ENCODE data around the gene CDH5. TPM values are rescaled to one million over a fixed set of nuclear protein-coding genes. Genes with fewer than 3 reads are reported as not detected.

Gene CDH5
- total RNA-seq, 2 donors from 2014 or later, result 10.4 to 15.8 TPM

GRCh38 chr16:66354034-66354909 is 12.2 kb upstream of the CDH5 start:
- Histone ChIP-seq H3K4me1 (no peaks in the 10 kb centered on the region), H3K27me3 (no peaks in the 10 kb centered on the region), H3K9me3 (no peaks in the 10 kb centered on the region), H3K36me3 (replicated peaks in 1 of 2; ENCODE audit: insufficient read depth in 1 of 2, low read depth in 2 of 2) (no peaks in the 10 kb centered on the region), H3K27ac (no peak overlapping the region), H3K4me3 (no peak overlapping the region)
- no peak for ATAC-seq
- intact Hi-C loops (cut with DNase I), result no loop called here
- TF ChIP-seq POLR2A (IDR thresholded peaks at IDR 0.05), result no peak
- TF ChIP-seq, protein P1, sequence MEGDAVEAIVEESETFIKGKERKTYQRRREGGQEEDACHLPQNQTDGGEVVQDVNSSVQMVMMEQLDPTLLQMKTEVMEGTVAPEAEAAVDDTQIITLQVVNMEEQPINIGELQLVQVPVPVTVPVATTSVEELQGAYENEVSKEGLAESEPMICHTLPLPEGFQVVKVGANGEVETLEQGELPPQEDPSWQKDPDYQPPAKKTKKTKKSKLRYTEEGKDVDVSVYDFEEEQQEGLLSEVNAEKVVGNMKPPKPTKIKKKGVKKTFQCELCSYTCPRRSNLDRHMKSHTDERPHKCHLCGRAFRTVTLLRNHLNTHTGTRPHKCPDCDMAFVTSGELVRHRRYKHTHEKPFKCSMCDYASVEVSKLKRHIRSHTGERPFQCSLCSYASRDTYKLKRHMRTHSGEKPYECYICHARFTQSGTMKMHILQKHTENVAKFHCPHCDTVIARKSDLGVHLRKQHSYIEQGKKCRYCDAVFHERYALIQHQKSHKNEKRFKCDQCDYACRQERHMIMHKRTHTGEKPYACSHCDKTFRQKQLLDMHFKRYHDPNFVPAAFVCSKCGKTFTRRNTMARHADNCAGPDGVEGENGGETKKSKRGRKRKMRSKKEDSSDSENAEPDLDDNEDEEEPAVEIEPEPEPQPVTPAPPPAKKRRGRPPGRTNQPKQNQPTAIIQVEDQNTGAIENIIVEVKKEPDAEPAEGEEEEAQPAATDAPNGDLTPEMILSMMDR (IDR thresholded peaks at IDR 0.05), result no peak
- WGBS, 2 donors, result 28 to 30% methylated on average over 10 to 11 of the region's 11 CpGs
- no peak for DNase-seq

DNA sequence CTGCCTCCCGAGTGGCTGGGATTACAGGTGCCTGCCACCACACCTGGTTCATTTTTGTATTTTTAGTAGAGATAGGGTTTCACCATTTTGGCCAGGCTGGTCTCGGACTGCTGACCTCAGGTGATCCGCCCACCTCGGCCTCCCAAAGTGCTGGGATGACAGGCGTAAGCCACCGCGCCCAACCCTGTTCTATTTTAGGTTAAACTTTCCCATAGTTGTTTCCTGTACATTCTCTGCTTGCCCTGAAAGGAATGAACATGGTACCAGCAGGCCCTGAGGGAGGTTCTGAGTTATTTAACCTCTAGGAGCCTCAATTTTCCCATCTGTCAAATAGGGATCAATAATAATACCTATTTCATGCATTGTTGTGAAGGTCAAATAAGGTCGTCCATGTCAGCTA is 11.0 kb upstream of the CDH5 start:
- intact Hi-C loops (cut with DNase I), result no loop called here
- 73 to 74% methylated on average over 8 of the region's 8 CpGs for WGBS, 2 donors
- Histone ChIP-seq H3K4me3 (no peak overlapping the region), H3K36me3 (replicated peaks in 1 of 2; ENCODE audit: insufficient read depth in 1 of 2, low read depth in 2 of 2) (no peaks in the 10 kb centered on the region), H3K9me3 (no peaks in the 10 kb centered on the region), H3K4me1 (no peaks in the 10 kb centered on the region), H3K27ac (no peak overlapping the region), H3K27me3 (no peaks in the 10 kb centered on the region)
- ATAC-seq (no peak), DNase-seq (no peak)
- TF ChIP-seq POLR2A (IDR thresholded peaks at IDR 0.05), result no peak
- TF ChIP-seq, protein P1 (IDR thresholded peaks at IDR 0.05), result no peak

DNA sequence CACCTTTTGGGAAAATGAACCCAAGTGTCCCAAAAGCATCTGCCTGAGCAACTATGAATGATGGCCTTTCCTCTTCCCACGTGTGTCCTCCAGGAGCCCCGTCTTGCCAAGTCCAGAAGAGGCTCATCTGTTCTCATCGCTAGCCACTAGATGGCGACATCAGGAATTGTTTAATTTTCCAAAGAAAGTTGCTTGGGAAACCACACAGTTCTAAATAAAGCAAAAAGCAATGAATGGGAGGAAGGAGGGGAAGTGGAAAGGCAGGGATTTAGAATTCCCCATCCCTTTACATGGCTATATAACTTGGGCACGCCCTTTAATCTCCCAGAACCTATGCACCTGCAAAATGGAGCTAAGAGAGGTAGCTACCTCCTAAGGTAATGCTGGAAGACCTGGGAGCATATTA is 9.0 kb upstream of the CDH5 start:
- H3K4me3 ChIP-seq, result no peak overlapping the region
- no peak for TF ChIP-seq POLR2A (IDR thresholded peaks at IDR 0.05)
- TF ChIP-seq, protein P1 (IDR thresholded peaks at IDR 0.05), result peak; percentile 47 to 74 (median 56)
- H3K27ac ChIP-seq, result no peak overlapping the region
- no peaks in the 10 kb centered on the region for H3K4me1 ChIP-seq
- H3K27me3 ChIP-seq, result no peaks in the 10 kb centered on the region
- ATAC-seq, result peak; percentile 52
- no peaks in the 10 kb centered on the region for H3K36me3 ChIP-seq (replicated peaks in 1 of 2; ENCODE audit: insufficient read depth in 1 of 2, low read depth in 2 of 2)
- intact Hi-C loops (cut with DNase I), result no loop called here
- H3K9me3 ChIP-seq, result no peaks in the 10 kb centered on the region
- 0 to 3% methylated on average over 5 of the region's 5 CpGs for WGBS, 2 donors
- DNase-seq, result peak; percentile 52 to 65 (median 58)

DNA sequence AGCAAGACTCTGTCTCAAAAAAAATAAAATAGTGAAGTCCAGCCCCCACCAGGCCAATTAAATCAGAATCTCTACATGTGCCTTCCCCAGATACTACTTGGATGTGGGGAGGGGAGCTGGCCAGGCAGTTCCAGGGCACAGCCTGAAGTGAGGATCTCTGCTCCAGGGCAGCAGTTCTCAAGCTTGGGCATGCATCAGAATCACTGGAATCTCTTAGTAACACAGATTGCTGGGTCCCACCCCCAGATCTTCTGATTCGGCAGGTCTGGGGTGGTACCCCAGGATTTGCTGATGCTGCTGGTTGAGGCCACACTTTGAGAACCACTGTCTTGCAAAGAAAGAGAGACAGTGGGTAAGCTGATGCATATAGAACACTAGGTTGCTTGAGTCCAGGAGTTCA is 8.3 kb upstream of the CDH5 start:
- Histone ChIP-seq H3K27ac (no peak overlapping the region), H3K36me3 (replicated peaks in 1 of 2; ENCODE audit: insufficient read depth in 1 of 2, low read depth in 2 of 2) (no peaks in the 10 kb centered on the region), H3K4me3 (no peak overlapping the region), H3K9me3 (no peaks in the 10 kb centered on the region), H3K27me3 (no peaks in the 10 kb centered on the region), H3K4me1 (no peaks in the 10 kb centered on the region)
- intact Hi-C loops (cut with DNase I), result no loop called here
- ATAC-seq (no peak), DNase-seq (no peak)
- TF ChIP-seq POLR2A (IDR thresholded peaks at IDR 0.05), result no peak
- TF ChIP-seq, protein P1 (IDR thresholded peaks at IDR 0.05), result no peak
- WGBS, 2 donors, result 45% methylated on average over 1 of the region's 1 CpG; no CpG with 5 or more reads in 1 of the 2 donors

GRCh38 chr16:66359012-66359411 is 7.5 kb upstream of the CDH5 start:
- TF ChIP-seq, protein P1 (IDR thresholded peaks at IDR 0.05), result no peak
- TF ChIP-seq POLR2A (IDR thresholded peaks at IDR 0.05), result no peak
- Histone ChIP-seq H3K36me3 (replicated peaks in 1 of 2; ENCODE audit: insufficient read depth in 1 of 2, low read depth in 2 of 2) (no peaks in the 10 kb centered on the region), H3K4me1 (no peaks in the 10 kb centered on the region), H3K27ac (peak overlapping the region in 1 of 4 donors; percentile 20), H3K27me3 (no peaks in the 10 kb centered on the region), H3K4me3 (no peak overlapping the region), H3K9me3 (no peaks in the 10 kb centered on the region)
- 68 to 79% methylated on average over 10 of the region's 10 CpGs for WGBS, 2 donors
- ATAC-seq (no peak), DNase-seq (no peak)
- intact Hi-C loops (cut with DNase I), result no loop called here

Measured in body of pancreas (tissue), 4 donors.